ENCODE data around the gene USP37.

The USP37 gene

GRCh38 chr2:218470448-218470847 lies 97.7 kb downstream of the USP37 start:
- TF ChIP-seq CTCF (IDR thresholded peaks at IDR 0.05), result no peak

GRCh38 chr2:218465987-218466633 lies 102.0 kb downstream of the USP37 start:
- peak; percentile 57 for TF ChIP-seq CTCF (IDR thresholded peaks at IDR 0.05)

- TF ChIP-seq CTCF (IDR thresholded peaks at IDR 0.05), result no peak
These were observed 109.6 kb downstream of the USP37 start for GRCh38 chr2:218458598-218458997.

- no peak for TF ChIP-seq CTCF (IDR thresholded peaks at IDR 0.05)
These were observed 111.3 kb downstream of the USP37 start for GRCh38 chr2:218456849-218457248.

- no peak for TF ChIP-seq CTCF (IDR thresholded peaks at IDR 0.05)
These were observed 116.1 kb downstream of the USP37 start for GRCh38 chr2:218452079-218452478.

GRCh38 chr2:218448934-218449333 lies 119.2 kb downstream of the USP37 start:
- TF ChIP-seq CTCF (IDR thresholded peaks at IDR 0.05), result no peak

GRCh38 chr2:218447072-218447471 lies 121.1 kb downstream of the USP37 start:
- no peak for TF ChIP-seq CTCF (IDR thresholded peaks at IDR 0.05)

- TF ChIP-seq CTCF (IDR thresholded peaks at IDR 0.05), result no peak
These were observed 121.6 kb downstream of the USP37 start for GRCh38 chr2:218446547-218446946.
